GM18526 (cell line): ENCODE data around the gene TNS3.

ENCODE experiments used
- POLR2A ChIP-seq: IDR thresholded peaks from 3 replicates; pipeline ENCODE4 v1.6.1; 2011; ENCODE audit not compliant: insufficient read length; ENCODE audit errors: extremely low read depth

Gene TNS3

DNA sequence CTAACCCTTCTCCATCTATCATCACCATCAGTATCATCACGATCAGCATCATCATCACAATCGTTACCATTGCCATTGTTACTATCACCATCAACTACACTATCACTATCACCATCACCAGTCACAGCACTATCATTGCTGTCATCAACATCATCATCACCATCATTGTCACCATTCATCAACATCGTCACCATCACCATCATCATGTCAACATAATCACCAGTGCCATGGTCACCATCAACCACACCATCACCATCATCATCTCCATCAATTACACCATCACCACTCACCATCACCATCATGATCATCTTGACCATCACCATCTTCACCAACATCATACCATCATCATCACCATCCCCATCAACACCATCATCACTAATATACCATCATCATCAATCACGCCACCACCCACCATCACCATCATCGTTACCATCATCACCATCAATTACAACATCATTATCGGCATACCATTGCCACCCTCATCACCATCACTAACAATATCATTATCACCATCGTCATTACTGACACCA, 66.5 kb downstream of the TNS3 start:
- TF ChIP-seq POLR2A = no peak

DNA sequence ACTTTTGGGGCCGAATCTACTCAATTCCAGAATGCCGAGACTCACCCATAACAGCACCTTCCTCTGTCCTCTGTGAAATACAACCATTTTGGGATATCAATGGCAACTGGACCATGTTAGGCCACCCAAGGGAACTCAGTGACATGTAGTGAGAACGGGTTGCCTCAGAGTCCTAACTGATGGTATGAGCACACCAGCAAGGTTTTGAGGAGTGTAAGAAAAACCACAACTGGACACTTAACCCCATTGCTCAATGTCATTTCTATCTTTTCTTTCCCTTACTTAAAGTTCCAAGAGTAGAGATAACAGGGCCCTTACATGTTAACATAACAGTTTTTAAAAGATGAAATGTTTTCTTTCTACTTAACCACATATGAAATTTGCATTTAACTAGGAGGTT, 67.1 kb downstream of the TNS3 start:
- no peak for TF ChIP-seq POLR2A

GRCh38 chr7:47514367-47514766, 67.5 kb downstream of the TNS3 start:
- no peak for TF ChIP-seq POLR2A

DNA sequence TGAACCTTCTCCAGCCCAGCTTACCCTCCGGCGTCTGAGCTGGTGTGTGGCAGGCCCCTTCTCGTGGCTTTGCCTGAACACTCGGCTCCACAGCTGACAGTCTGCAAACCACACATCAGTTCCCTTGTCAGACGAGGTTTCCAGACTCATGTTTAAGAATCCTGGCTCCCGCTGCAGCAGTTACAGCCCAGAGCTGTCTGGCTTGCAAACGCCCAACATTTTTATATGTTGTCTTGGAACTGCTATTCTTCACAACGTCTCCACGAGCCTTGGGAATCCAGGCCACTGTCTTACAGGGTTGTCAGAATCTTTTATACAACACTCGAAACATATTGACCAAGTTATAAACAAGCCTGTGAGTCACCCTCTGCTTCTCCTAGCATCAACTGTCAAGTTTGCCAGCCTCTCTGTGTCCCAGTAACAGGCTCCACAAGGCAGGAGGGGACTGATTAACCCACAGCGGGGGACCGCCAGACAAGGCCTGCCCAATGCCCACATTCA, 68.1 kb downstream of the TNS3 start:
- no peak for TF ChIP-seq POLR2A

DNA sequence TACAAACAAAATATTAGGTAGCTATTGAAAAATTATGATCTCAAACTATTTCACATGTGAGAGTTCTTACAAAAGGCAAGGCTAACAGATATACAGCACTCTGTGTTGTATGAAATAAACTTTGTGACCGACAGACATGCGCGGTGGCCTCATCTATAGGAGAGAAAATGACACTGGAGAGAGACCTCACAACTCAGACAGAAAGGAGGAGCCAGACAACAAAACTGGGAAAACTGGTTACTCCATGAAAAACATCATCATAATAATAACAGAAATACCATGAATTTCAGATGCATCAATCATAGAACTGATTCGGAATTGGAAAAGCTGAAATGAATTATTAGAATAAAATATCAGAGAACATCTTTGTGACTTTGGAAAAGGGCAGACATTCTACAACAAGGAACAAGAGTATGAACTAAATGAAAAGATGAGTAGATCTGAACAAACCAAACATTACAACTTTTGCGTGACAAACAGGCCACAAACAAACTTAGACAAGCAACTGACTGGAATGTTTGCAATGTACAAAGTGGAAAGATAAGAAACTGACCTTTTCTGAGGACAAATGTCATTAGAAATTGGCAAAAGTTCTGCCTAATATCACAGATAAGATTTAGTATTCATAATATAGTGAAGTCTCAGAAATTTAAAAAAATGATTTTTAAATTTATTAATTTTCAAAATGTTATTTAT, 69.3 kb downstream of the TNS3 start:
- no peak for TF ChIP-seq POLR2A

GRCh38 chr7:47511699-47512370, 70.1 kb downstream of the TNS3 start:
- TF ChIP-seq POLR2A = no peak

DNA sequence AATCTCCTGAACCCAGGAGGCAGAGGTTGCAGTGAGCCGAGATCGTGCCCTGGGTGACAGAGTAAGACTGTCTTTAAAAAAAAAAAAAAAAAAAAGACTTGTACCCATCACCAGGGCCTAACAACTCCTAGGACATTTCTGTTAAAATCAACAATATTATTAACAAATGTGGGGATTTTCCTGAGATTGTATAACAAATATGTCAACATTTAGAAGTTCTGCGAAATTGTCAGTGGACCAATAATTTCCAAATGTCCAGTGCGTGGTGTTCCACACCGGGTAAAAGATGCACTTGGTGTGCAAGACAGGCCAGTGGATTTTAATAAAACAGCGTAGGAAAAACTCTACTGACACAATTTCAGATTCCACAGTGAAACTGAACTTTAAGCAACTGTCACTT, 71.1 kb downstream of the TNS3 start:
- TF ChIP-seq POLR2A = no peak

- TF ChIP-seq POLR2A = no peak
These were observed 71.7 kb downstream of the TNS3 start for GRCh38 chr7:47510192-47510591.

GRCh38 chr7:47509571-47509970, 72.3 kb downstream of the TNS3 start:
- no peak for TF ChIP-seq POLR2A

- TF ChIP-seq POLR2A = no peak
These were observed 73.2 kb downstream of the TNS3 start for GRCh38 chr7:47508389-47509380.

DNA sequence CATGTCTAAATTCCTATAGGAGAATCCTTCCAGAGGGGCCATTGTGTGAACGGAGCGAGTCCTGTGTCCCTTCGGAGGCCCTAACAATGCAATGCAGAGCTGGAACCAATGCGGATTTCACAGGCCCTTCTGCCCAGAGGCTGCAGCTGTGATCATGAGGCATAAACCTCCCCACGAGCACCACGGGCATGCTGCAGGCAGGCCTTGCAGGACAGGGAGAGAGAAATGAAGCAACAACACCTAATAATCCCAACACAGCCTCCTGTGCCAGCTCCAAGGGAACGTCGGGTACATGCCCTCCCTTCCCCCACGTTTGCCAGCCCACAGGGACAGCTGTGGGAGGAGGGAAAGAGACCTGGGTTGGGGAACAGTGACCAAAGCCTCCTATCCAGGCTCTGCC, 74.4 kb downstream of the TNS3 start:
- TF ChIP-seq POLR2A = no peak

GRCh38 chr7:47506382-47507339, 75.2 kb downstream of the TNS3 start:
- no peak for TF ChIP-seq POLR2A

DNA sequence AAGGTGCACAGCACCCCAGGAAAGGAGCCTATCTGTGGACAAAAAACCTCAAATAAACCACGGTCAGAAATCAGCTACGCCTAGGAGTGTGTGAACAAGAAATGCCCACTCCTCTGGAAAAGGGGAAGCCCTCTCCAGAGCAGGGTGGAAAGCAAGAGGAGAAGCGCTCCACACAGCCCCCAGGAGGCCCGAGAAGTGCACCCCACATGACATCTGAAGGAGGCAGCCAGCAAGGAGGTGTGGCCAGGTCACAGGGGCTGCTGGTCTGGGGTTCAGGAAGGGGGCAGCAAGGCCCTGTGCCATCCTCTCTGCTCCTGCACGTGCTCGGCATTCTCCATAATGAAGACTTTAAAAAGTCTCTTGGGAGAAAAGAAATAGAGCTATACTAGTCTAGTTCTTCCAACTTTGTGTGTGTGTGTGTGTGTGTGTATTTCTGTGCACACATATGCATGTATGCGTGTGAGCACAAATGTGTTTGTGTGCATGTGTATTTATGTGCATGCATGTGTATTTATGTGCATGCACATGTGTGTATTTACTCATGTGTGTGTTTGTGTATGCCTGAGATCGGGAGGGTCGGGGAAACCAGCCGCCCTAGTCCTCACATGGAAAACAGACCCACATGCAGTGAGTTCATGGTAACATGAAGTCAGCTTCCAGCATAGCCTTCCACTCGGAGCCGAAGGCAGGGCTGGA, 76.5 kb downstream of the TNS3 start:
- TF ChIP-seq POLR2A = no peak
